ENCODE results near the gene DNAAF3. TPM values are rescaled to one million over a fixed set of nuclear protein-coding genes. Genes with fewer than 3 reads are reported as not detected.

DNAAF3 gene
- total RNA-seq, 1 experiment from 2014 or later: 0.45 TPM

DNA sequence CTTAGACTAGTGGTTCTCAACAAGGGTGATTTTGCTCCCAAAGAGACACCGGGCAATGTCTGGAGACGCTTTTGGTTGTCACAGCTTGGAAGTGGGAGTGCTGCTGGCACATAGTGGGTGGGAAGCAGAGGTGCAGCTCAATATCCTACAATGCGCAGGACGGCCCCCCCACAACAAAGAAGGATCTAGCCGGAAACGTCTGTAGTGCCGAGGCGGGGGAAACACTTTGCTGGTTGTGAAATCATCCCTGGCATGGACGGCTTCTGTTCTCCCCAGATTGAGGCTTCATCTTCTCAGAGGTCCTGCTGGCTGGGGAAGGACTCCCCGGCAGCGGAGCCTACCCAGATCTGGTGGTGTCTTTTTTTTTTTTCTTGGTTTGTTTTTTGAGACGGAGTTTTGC lies 27.1 kb upstream of the DNAAF3 start:
- H3K4me1 Mint-ChIP-seq (ENCODE audit: low read depth, unreplicated experiment): no peaks in the 10 kb centered on the region
- H3K36me3 ChIP-seq (ENCODE audit: control insufficient read depth, insufficient read depth, low read length): no peaks in the 10 kb centered on the region
- POLR2A ChIA-PET: interaction anchor here (0.6 kb wide), 1 partner anchor 58 kb away, joined by 10 read pairs; no protein-coding TSS in a partner anchor
- CTCF ChIA-PET: interaction anchor here (0.7 kb wide), 2 partner anchors 10 to 54 kb away, joined by 4 to 5 read pairs; no protein-coding TSS in a partner anchor
- H3K4me1 ChIP-seq: no peaks in the 10 kb centered on the region
- no peak overlapping the region for H3K4me3 Mint-ChIP-seq (ENCODE audit: unreplicated experiment)
- H3K9me3 Mint-ChIP-seq (ENCODE audit: unreplicated experiment): no peaks in the 10 kb centered on the region
- no peaks in the 10 kb centered on the region for H3K9me3 ChIP-seq
- BruUV-seq (replicated peaks): no TSS peak
- intact Hi-C loops (cut with micrococcal nuclease; ENCODE audit: unreplicated experiment): no loop called here
- H3K4me3 ChIP-seq (ENCODE audit: low read depth, low read length): no peak overlapping the region
- H3K27me3 ChIP-seq (replicated peaks; ENCODE audit: control insufficient read depth, insufficient read depth, low read length): no peaks in the 10 kb centered on the region
- no peak for DNase-seq
- H3K36me3 Mint-ChIP-seq (ENCODE audit: insufficient read depth, unreplicated experiment): no peaks in the 10 kb centered on the region
- H3K27ac Mint-ChIP-seq (ENCODE audit: unreplicated experiment): no peak overlapping the region
- peaks cover 1% of the 10 kb centered on the region for H3K27me3 Mint-ChIP-seq (ENCODE audit: insufficient read depth, unreplicated experiment)
- no peak for TF ChIP-seq CTCF (IDR thresholded peaks at IDR 0.05; ENCODE audit: insufficient read depth in 1 of 2, low read depth in 1 of 2, low read length in 1 of 2, severe bottlenecking in 1 of 2, unreplicated experiment in 1 of 2)

- Mint-ChIP-seq H3K4me1 (ENCODE audit: low read depth, unreplicated experiment) (no peaks in the 10 kb centered on the region), H3K27me3 (ENCODE audit: insufficient read depth, unreplicated experiment) (peaks cover 5% of the 10 kb centered on the region), H3K27ac (ENCODE audit: unreplicated experiment) (no peak overlapping the region), H3K4me3 (ENCODE audit: unreplicated experiment) (no peak overlapping the region), H3K36me3 (ENCODE audit: insufficient read depth, unreplicated experiment) (no peaks in the 10 kb centered on the region), H3K9me3 (ENCODE audit: unreplicated experiment) (no peaks in the 10 kb centered on the region)
- H3K4me1 ChIP-seq: no peaks in the 10 kb centered on the region
- DNase-seq: no peak
- no peak overlapping the region for H3K4me3 ChIP-seq (ENCODE audit: low read depth, low read length)
- intact Hi-C loops (cut with micrococcal nuclease; ENCODE audit: unreplicated experiment): no loop called here
- H3K9me3 ChIP-seq: no peaks in the 10 kb centered on the region
- H3K36me3 ChIP-seq (ENCODE audit: control insufficient read depth, insufficient read depth, low read length): no peaks in the 10 kb centered on the region
- CTCF ChIA-PET: no interaction called here
- no TSS peak for BruUV-seq (replicated peaks)
- POLR2A ChIA-PET: no interaction called here
- no peaks in the 10 kb centered on the region for H3K27me3 ChIP-seq (replicated peaks; ENCODE audit: control insufficient read depth, insufficient read depth, low read length)
- TF ChIP-seq CTCF (IDR thresholded peaks at IDR 0.05; ENCODE audit: insufficient read depth in 1 of 2, low read depth in 1 of 2, low read length in 1 of 2, severe bottlenecking in 1 of 2, unreplicated experiment in 1 of 2): no peak
These were observed 23.0 kb upstream of the DNAAF3 start for GRCh38 chr19:55189403-55189835.

DNA sequence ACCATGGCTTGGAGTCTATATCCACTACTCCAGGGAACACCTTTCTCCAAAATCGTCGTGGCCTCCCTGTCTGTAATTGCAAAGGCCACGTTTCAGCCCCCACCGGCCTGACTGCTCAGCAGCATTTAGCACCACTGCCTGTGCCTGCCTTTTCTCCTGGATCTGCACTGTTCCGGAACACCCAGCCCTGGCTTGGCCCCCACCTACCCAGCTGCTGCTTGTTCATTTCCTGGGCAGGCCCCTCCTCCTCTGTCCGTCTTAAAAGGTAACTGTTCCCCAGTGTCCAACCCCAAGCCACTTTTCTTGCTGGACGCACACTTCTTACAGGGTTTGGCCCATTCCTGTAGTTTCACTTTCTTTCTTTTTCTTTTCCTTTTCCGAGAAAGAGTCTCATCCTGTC lies 22.2 kb upstream of the DNAAF3 start:
- TF ChIP-seq CTCF (IDR thresholded peaks at IDR 0.05; ENCODE audit: insufficient read depth in 1 of 2, low read depth in 1 of 2, low read length in 1 of 2, severe bottlenecking in 1 of 2, unreplicated experiment in 1 of 2): no peak
- DNase-seq: no peak
- H3K4me3 ChIP-seq (ENCODE audit: low read depth, low read length): no peak overlapping the region
- H3K27ac Mint-ChIP-seq (ENCODE audit: unreplicated experiment): no peak overlapping the region
- H3K4me1 Mint-ChIP-seq (ENCODE audit: low read depth, unreplicated experiment): no peaks in the 10 kb centered on the region
- H3K27me3 Mint-ChIP-seq (ENCODE audit: insufficient read depth, unreplicated experiment): peaks cover 5% of the 10 kb centered on the region
- no peaks in the 10 kb centered on the region for H3K36me3 ChIP-seq (ENCODE audit: control insufficient read depth, insufficient read depth, low read length)
- POLR2A ChIA-PET: no interaction called here
- CTCF ChIA-PET: no interaction called here
- H3K4me1 ChIP-seq: no peaks in the 10 kb centered on the region
- H3K36me3 Mint-ChIP-seq (ENCODE audit: insufficient read depth, unreplicated experiment): no peaks in the 10 kb centered on the region
- H3K27me3 ChIP-seq (replicated peaks; ENCODE audit: control insufficient read depth, insufficient read depth, low read length): no peaks in the 10 kb centered on the region
- BruUV-seq (replicated peaks): no TSS peak
- H3K9me3 ChIP-seq: no peaks in the 10 kb centered on the region
- H3K9me3 Mint-ChIP-seq (ENCODE audit: unreplicated experiment): no peaks in the 10 kb centered on the region
- H3K4me3 Mint-ChIP-seq (ENCODE audit: unreplicated experiment): no peak overlapping the region
- intact Hi-C loops (cut with micrococcal nuclease; ENCODE audit: unreplicated experiment): no loop called here
